ENCODE measurements around the gene GAK. TPM values are rescaled to one million over a fixed set of nuclear protein-coding genes. Genes with fewer than 3 reads are reported as not detected.

GAK gene
- total RNA-seq, 1 donor from 2014 or later, result 86.9 TPM

DNA sequence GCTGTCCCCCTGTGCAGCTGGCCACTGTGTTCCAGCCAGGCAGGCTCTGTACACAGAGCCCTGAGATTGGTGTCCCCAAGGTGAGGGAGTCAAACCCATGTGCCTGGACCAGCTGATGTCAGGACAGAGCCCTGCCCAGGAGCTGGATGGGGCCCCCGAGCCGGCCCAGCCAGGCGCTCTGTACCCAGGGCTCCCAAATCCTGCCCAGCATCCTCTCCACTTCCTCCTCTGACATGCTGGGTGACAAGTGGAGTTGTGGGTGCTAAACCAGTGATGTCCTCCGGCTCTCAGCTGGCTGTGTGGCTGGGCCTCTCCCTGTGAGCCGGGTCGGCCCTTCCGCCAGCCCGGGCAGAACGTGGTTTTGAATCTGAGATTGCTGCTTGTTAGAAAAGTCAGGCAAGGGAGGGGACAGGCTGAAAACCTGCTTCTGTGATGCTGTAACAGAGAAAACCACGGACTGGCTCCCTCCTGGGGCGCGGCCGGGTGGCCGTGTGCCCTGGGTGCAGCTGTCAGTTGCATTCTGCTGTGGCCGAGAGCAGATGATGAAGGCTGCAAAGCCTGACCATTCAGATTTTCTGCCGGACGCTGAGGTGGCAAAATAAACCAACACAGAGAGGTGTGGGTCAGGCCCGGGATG lies 98.3 kb downstream of the GAK start:
- Histone ChIP-seq H3K9ac (ENCODE audit: low read length) (no peak overlapping the region), H3K27ac (ENCODE audit: low read depth, low read length) (no peak overlapping the region), H3K36me3 (ENCODE audit: insufficient read depth, low read length) (no peaks in the 10 kb centered on the region), H3K4me1 (ENCODE audit: insufficient read depth, low read length) (no peaks in the 10 kb centered on the region), H3K4me3 (ENCODE audit: insufficient read depth, low read depth, low read length) (no peak overlapping the region), H4K20me1 (ENCODE audit: insufficient read depth, low read length) (no peaks in the 10 kb centered on the region), H2AFZ (ENCODE audit: low read depth, low read length) (no peak overlapping the region), H3K79me2 (ENCODE audit: insufficient read depth, low read length) (no peaks in the 10 kb centered on the region), H3K27me3 (ENCODE audit: insufficient read depth, low read length) (peaks cover 6% of the 10 kb centered on the region), H3K9me3 (ENCODE audit: insufficient read depth, low read depth, low read length) (peaks cover 8% of the 10 kb centered on the region), H3K4me2 (ENCODE audit: low read length) (no peak overlapping the region)
- peaks cover 10% of the 10 kb centered on the region for H3K36me3 Mint-ChIP-seq (ENCODE audit: low read depth, unreplicated experiment)
- H3K4me3 Mint-ChIP-seq (ENCODE audit: unreplicated experiment), result no peak overlapping the region
- FAIRE-seq, result no peak
- TF ChIP-seq, protein P1, sequence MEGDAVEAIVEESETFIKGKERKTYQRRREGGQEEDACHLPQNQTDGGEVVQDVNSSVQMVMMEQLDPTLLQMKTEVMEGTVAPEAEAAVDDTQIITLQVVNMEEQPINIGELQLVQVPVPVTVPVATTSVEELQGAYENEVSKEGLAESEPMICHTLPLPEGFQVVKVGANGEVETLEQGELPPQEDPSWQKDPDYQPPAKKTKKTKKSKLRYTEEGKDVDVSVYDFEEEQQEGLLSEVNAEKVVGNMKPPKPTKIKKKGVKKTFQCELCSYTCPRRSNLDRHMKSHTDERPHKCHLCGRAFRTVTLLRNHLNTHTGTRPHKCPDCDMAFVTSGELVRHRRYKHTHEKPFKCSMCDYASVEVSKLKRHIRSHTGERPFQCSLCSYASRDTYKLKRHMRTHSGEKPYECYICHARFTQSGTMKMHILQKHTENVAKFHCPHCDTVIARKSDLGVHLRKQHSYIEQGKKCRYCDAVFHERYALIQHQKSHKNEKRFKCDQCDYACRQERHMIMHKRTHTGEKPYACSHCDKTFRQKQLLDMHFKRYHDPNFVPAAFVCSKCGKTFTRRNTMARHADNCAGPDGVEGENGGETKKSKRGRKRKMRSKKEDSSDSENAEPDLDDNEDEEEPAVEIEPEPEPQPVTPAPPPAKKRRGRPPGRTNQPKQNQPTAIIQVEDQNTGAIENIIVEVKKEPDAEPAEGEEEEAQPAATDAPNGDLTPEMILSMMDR (IDR thresholded peaks at IDR 0.05; ENCODE audit: insufficient read depth, low read depth, low read length), result no peak
- no peak for TF ChIP-seq EZH2 (IDR thresholded peaks at IDR 0.05; ENCODE audit: insufficient read depth, low read length)
- H3K27ac Mint-ChIP-seq (ENCODE audit: unreplicated experiment), result no peak overlapping the region
- no peak for DNase-seq (ENCODE audit: low read depth)
- H3K9me3 Mint-ChIP-seq (ENCODE audit: unreplicated experiment), result peaks cover 5% of the 10 kb centered on the region
- H3K4me1 Mint-ChIP-seq (ENCODE audit: low read depth, unreplicated experiment), result no peaks in the 10 kb centered on the region
- peaks cover 15% of the 10 kb centered on the region for H3K27me3 Mint-ChIP-seq (ENCODE audit: low read depth, unreplicated experiment)

DNA sequence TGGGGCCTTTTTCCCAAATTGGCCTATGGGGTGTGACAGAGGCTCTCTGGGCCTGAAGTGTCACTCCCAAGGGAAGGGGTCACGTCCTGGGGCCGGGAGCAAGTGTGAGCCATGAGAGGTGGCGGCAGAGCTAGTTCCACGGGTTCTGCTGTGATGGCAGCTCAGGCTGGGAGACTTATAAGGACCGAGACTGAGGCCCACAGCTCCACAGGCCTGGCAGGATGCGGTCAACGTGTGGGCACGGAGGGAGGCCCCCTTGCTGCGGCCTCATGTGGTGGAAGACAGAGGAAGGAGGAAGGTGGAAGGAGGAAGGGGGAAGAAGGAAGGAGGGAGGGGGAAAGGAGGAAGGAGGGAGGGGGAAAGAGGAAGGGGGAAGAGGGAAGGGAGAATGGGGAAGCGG lies 99.0 kb downstream of the GAK start:
- no peak overlapping the region for H3K27ac Mint-ChIP-seq (ENCODE audit: unreplicated experiment)
- H3K4me2 ChIP-seq (ENCODE audit: low read length), result no peak overlapping the region
- H4K20me1 ChIP-seq (ENCODE audit: insufficient read depth, low read length), result peaks cover 4% of the 10 kb centered on the region
- H3K4me1 Mint-ChIP-seq (ENCODE audit: low read depth, unreplicated experiment), result no peaks in the 10 kb centered on the region
- peaks cover 10% of the 10 kb centered on the region for H3K36me3 Mint-ChIP-seq (ENCODE audit: low read depth, unreplicated experiment)
- H3K79me2 ChIP-seq (ENCODE audit: insufficient read depth, low read length), result no peaks in the 10 kb centered on the region
- H3K27me3 Mint-ChIP-seq (ENCODE audit: low read depth, unreplicated experiment), result peaks cover 22% of the 10 kb centered on the region
- peaks cover 8% of the 10 kb centered on the region for H3K9me3 ChIP-seq (ENCODE audit: insufficient read depth, low read depth, low read length)
- H3K4me3 ChIP-seq (ENCODE audit: insufficient read depth, low read depth, low read length), result no peak overlapping the region
- DNase-seq (ENCODE audit: low read depth) (no peak), FAIRE-seq (no peak)
- H3K27me3 ChIP-seq (ENCODE audit: insufficient read depth, low read length), result peaks cover 12% of the 10 kb centered on the region
- TF ChIP-seq, protein P1 (IDR thresholded peaks at IDR 0.05; ENCODE audit: insufficient read depth, low read depth, low read length), result no peak
- H3K27ac ChIP-seq (ENCODE audit: low read depth, low read length), result no peak overlapping the region
- H2AFZ ChIP-seq (ENCODE audit: low read depth, low read length), result no peak overlapping the region
- H3K9ac ChIP-seq (ENCODE audit: low read length), result no peak overlapping the region
- no peaks in the 10 kb centered on the region for H3K4me1 ChIP-seq (ENCODE audit: insufficient read depth, low read length)
- peaks cover 5% of the 10 kb centered on the region for H3K9me3 Mint-ChIP-seq (ENCODE audit: unreplicated experiment)
- H3K36me3 ChIP-seq (ENCODE audit: insufficient read depth, low read length), result no peaks in the 10 kb centered on the region
- H3K4me3 Mint-ChIP-seq (ENCODE audit: unreplicated experiment), result no peak overlapping the region

DNA sequence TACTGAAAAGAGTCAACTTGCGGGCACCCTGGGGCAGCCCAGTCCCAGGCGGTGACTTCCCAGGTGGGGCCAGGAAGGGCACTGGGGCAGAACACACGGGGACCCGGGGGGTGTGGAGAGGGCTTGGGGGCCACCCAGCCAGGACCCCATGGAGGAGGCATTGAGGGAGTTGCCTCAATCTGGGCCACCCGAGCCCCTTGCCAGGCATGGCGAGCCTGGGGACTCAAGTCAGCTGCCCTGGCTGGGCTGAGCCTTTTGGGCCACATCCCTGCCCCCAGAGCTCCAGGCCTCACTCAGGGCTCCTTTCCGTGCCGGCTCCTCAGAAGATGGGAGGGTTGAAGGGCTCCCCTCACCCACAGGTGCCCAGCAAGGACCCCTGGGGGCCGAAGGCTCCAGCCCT lies 99.6 kb downstream of the GAK start:
- H3K36me3 Mint-ChIP-seq (ENCODE audit: low read depth, unreplicated experiment), result peaks cover 6% of the 10 kb centered on the region
- FAIRE-seq (no peak), DNase-seq (ENCODE audit: low read depth) (no peak)
- no peak overlapping the region for H3K4me3 Mint-ChIP-seq (ENCODE audit: unreplicated experiment)
- Histone ChIP-seq H3K79me2 (ENCODE audit: insufficient read depth, low read length) (no peaks in the 10 kb centered on the region), H3K4me1 (ENCODE audit: insufficient read depth, low read length) (no peaks in the 10 kb centered on the region), H2AFZ (ENCODE audit: low read depth, low read length) (no peak overlapping the region), H3K4me2 (ENCODE audit: low read length) (no peak overlapping the region), H3K9me3 (ENCODE audit: insufficient read depth, low read depth, low read length) (peaks cover 5% of the 10 kb centered on the region), H3K27me3 (ENCODE audit: insufficient read depth, low read length) (peaks cover 17% of the 10 kb centered on the region), H3K27ac (ENCODE audit: low read depth, low read length) (no peak overlapping the region), H3K4me3 (ENCODE audit: insufficient read depth, low read depth, low read length) (no peak overlapping the region), H4K20me1 (ENCODE audit: insufficient read depth, low read length) (peaks cover 9% of the 10 kb centered on the region), H3K9ac (ENCODE audit: low read length) (no peak overlapping the region), H3K36me3 (ENCODE audit: insufficient read depth, low read length) (no peaks in the 10 kb centered on the region)
- H3K9me3 Mint-ChIP-seq (ENCODE audit: unreplicated experiment), result peaks cover 2% of the 10 kb centered on the region
- H3K4me1 Mint-ChIP-seq (ENCODE audit: low read depth, unreplicated experiment), result peaks cover 2% of the 10 kb centered on the region
- no peak overlapping the region for H3K27ac Mint-ChIP-seq (ENCODE audit: unreplicated experiment)
- TF ChIP-seq, protein P1 (IDR thresholded peaks at IDR 0.05; ENCODE audit: insufficient read depth, low read depth, low read length), result no peak
- TF ChIP-seq EZH2 (IDR thresholded peaks at IDR 0.05; ENCODE audit: insufficient read depth, low read length), result no peak
- H3K27me3 Mint-ChIP-seq (ENCODE audit: low read depth, unreplicated experiment), result peaks cover 28% of the 10 kb centered on the region

Data from astrocyte (in vitro differentiated cells and primary cell).